HG03558 (cell line): ENCODE data around the gene NR2C2.

Experiments used
- ATAC-seq: cut with Tn5 transposase; IDR thresholded peaks from one replicate; pipeline ENCODE4 v1.9.1; 2021; ENCODE audit warnings: moderate number of reproducible peaks; ENCODE audit not compliant: unreplicated experiment; ENCODE audit errors: extremely low read depth

NR2C2 gene

DNA sequence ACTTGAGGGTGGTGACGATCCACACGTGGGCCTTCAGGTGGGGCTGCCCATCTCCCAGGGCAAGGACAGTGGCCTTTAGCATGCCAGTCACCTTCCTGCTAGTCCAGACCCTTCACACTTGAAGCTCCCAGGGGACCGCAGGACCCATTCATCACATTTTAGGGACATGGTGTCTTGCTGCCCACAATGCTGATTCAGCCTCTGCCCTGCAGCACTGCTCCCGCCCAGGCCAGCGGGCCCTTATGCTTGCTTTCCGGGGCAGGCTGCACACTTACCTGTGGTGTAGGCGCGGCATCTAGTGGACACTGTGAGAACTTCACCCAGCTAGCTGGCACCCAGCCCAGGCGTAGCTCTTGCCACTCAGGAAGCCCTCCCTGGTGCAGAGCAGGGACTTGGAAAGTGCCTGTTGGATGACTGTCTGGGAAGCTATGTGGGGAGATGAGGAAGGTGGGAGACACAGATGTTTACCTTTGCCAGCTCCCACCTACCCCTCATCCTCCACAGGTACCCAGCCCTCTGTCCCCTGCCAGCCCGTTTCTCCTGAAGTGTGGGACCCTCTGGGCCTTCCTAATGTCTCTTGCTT lies 26.3 kb upstream of the NR2C2 start:
- no peak for ATAC-seq

DNA sequence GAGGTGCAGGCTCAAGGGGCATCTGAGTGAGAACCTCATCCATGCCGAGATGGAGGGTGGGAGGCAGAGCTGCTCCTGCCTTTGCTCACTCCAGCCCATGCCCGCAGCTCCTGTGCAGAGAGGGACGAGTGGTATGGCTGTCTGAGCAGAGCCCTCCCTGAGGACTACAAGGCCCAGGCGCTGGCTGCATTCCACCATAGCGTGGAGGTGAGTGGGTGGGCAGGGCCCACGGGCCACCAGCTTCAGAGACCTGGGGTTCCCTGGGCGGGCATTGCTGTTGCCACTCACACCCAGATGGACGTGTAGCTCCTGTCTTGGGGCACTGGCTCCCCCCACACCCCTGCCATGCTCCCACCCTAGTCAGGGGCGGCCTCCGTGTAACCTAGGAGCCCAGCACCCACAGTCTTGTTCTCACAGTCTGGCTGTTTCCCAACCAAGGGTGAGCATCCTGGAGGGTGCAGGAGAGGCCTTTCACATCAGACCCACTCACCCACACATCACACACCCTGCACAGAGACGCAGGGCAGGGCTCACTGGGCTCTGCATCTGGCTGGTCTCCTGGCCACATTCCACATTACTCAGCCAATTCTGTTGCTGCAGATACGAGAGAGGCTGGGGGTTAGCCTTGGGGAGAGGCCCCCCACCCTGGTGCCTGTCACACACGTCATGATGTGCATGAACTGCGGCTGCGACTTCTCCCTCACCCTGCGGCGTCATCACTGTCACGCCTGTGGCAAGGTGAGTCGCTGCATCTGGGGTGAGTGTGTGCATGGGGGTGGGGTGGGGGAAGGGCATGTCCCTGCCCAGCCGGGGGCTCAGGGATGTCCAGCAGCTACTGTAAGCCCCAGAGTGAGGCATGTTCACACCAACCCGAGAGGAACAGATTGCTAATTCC lies 25.3 kb upstream of the NR2C2 start:
- ATAC-seq, result no peak

DNA sequence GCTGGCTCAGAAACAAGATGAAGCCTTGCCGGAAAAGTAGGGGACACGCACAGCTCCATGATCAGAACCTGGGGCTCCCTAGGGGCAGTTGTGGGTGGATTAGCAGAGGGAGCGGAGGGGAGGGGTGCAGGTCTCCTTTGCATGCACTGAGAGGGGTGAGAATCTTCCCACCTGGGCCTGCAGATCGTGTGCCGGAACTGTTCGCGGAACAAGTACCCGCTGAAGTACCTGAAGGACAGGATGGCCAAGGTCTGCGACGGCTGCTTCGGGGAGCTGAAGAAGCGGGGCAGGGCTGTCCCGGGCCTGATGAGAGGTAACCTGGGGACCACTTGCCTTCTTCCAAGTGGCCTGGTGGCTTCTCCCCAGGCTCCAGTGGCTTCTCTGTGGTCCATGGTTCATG lies 24.5 kb upstream of the NR2C2 start:
- ATAC-seq, result no peak

DNA sequence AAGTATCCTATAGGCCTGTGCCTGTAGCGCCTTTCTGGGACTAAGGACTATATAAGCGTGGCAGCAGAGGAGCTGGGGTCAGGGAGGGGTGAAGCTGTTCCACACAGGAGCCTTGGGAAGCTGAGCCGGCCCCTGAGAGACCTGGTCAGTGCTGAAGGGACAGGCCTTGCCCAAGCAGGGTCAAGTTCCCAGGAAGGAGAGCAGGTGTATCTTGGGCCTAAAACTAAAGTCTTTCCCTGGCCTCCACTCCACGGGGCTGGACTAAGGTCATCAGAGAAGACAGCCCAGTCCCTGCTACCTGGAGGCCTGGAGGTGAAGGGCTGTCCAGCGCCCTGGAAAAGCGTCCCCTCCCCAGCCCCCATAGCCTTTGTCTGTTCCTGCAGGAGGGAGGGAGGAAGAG lies 23.9 kb upstream of the NR2C2 start:
- ATAC-seq, result no peak

DNA sequence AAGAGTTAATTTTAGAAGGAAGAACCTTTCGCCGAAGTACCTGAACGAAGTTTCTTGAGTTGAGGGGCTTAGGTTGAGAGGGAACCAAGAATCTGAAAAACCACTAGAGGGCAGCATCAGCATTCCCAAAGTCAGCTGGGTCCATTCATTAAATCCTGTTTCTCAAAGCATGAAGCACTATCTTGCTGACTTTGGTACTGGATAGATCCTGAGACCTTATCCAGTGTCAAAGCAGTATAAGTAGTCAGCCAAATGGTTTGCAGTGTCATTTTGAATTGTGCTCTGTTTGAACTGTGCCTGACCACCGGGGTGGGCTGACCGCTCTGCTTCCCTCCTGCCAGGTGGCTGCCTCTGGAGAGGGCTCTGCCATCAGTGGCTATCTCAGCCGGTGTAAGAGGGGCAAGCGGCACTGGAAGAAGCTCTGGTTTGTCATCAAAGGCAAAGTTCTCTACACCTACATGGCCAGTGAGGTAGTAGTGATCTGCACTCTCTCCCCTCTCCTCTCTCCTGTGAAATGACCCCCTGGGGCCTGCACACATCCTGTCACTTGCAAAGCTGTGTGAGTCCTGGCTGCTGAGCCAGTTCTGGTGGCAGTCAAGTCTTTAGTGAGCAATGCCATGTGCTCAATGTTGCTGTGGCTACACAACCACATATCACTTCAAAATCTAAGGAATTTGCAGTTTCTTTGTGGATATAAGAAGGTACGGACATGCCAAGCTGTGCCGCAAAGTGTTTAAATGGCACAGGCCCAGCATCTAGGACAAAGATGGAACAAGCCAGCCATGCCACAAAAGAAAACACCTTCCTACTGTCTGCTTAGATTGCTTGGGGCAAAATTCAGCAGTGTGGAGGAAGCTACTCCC lies 21.4 kb upstream of the NR2C2 start:
- no peak for ATAC-seq

DNA sequence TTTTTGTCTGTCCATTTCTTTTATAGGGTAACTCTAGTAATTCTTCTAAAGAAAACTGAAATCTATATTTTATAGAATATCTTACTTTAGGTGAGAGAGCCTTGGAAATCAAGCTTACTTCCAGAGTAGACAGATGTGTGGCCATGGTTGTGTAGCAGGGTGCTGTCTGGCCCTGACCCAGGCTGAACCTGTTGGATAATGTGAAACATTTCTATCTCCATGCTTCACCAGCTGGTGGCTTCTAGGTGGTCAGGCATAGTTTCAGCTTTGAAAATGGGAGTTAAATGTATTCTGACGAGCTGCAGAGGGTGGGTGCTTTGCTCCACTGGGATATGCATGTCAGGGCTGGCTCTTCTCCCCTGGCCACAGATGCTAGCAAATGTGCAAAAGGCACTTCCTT lies 20.8 kb upstream of the NR2C2 start:
- no peak for ATAC-seq

DNA sequence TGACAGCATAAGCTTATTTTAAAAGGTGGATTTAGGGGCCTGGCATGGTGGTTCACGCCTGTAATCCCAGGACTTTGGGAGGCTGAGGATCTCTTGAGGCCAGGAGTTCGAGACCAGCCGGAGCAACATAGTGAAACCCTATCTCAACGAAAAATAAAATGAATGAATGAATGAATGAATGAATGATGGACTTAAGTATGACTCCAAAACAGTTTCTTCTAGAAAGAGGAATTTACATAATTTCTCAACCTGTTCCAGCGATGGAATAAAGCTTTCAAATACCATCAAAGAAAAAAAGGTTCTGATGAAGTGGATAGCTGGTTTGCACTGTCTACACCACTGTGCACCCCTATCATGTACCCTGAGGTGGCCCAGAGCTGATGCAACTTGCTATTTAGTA lies 20.1 kb upstream of the NR2C2 start:
- no peak for ATAC-seq

DNA sequence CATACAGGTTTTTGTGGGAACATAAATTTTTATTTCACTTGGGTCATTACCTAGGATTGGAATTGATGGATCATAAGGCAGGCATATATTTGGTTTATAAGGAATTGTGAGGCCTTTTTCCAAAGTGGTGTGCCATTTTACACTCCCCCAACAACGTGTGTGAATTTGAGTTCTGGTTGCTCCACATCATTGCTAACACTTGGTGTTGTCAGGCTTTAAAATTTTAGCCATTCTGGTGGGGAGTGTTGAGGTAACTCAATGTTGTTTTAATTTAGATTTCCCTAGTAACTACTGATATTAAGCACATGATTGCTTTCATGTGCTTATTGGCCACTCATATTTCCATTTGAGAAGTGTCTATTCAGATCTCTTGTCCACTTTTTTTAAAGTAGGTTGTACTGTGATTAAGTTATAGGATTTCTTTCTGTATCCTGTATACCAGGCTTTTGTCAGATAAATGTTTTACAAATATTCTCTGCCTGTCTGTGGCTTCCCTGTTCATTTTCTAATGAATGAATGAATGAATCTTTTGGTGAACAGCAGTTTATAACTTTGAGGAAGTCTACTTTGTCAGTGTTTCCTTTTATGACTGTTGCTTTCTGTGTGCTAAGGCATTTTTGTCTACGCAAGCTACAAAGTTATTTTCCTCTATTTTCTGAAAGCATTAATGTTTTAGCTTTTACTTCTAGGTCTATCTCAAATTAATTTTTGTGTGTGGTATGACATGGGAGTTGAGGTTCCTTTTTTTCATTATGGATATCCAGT lies 17.9 kb upstream of the NR2C2 start:
- ATAC-seq, result no peak

DNA sequence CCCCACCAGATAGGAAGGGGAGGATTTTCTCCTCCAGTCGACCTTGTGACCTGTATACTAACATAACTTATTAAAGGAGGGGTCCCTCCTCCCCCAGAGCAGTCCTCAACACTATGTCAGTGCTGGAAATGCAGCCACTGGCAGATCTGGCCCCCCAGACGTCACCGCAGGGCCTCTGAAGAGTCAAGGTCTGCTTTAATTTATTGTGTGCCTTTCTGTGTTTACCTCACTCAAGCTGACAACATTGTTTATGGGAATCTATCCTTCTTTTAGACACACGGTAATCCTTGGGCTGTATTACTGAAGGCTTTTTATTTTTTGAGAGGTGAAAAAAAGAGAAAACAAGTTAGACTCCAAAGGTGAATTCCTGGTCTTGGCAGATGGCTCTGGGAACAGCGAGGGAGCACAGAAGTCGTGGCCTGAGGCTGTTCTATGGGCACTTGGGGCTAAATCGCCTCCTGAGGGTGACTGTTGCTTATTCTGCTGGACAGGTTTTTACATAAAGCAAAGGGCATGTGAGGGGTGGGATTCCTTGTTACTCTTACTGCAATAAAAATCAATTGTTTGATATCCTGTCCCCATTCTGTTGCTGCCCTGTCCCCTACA lies 13.5 kb upstream of the NR2C2 start:
- no peak for ATAC-seq

DNA sequence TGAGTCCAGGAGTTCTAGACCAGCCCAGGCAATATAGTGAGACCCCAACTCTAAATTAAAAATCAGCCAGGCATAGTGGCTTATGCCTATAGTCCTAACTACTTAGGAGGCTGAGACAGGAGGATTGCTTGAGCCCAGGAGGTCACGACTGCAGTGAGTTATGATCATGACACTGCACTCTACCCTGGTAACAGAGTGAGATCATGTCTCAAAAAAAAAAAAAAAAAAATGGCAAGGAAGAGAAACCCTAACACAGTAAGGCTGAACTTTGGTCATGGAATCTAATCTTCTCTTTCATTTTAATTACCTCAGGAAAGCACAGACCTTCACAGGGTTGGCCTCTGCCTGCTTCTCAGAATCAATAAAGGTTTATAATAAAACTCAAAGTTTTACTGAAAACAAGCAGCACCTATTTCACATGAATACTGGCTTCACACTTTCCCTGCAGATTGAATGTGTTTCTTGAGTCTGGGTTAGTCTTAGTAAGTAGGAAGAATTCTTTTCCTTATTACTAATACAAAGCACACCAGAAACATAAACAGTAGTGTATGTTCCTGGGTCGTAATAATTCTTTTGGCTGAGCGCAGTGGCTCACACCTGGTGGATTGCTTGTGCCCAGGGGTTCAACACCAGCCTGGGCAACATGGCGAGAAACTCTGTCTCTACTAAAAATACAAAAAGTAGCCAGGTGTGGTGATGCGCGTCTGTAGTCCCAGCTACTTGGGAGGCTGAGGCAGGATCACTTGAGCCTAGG lies 11.6 kb upstream of the NR2C2 start:
- no peak for ATAC-seq

DNA sequence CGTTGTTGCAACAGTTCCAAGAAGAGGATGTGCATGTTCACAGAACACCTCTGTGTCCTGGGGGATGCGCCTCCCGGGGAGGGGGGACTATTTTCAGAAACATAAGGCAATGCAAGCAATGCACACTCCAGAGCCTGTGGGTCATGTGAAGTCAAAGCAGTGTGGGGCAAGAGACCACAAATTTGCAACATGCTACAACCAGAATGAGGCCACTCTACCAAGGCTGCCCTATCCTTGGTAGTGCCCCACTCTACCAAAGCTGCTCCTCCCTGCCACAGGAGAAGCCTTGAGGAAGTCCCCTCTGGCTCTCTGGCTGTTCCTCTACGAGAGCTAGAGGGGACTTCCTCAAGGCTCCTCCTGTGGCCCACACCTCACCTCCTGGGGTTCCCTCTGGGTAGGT lies 8.4 kb upstream of the NR2C2 start:
- ATAC-seq, result no peak

DNA sequence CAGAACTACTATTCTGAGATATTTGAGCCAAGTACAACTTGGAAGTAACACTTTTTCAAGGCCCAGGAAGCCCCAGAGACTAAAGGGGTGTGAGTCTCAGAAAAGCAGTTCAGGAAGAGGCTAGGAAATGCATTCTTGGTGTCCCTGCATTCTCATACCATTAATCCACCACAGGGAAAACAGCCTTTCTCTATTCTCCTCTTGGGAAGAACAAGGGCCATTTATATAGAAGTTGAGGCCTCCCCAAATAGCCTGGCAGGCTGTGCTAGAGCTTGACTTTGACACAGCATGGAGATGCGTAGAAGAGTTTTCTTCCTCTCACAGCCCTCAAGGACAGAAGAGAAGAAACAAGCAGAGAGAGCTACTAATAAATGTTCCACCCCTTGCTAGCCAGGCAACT lies 5.5 kb upstream of the NR2C2 start:
- no peak for ATAC-seq

DNA sequence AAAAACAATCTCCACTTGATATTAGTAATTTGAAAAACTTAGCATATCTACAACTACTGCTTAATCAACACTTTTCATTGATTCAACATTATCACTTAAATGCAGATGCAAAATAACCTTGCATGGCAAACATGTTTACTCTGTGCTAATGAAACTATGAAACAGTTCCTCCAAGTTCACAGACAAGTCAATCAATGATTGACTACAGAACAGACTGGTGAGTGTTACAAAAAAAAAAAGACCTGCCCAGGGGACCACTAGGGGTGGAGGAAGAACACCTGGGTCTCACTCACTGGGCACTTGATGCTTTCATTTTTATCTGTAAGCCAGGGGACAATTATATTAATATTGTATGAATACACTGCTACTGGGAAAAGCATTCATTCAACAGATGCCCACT lies 4.3 kb upstream of the NR2C2 start:
- ATAC-seq, result no peak

DNA sequence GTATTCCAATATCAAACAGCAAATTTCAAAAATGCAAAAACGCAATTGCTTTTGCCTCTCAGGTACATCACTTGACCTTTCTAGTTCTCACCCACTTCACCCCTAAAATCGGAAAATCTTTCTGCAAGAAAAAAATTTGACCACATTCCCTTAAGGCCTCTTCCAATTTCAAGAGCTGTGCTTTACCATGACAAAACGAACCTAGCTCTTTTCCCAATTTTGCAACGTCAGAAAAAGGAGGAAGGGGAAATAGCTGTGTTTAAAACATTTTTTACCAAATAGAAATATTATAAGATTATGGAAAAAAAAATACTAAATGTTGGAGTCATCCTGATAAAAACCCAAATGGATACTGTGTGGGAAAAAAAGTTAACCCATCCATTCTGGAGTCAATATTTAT lies 1.1 kb upstream of the NR2C2 start:
- ATAC-seq, result no peak

DNA sequence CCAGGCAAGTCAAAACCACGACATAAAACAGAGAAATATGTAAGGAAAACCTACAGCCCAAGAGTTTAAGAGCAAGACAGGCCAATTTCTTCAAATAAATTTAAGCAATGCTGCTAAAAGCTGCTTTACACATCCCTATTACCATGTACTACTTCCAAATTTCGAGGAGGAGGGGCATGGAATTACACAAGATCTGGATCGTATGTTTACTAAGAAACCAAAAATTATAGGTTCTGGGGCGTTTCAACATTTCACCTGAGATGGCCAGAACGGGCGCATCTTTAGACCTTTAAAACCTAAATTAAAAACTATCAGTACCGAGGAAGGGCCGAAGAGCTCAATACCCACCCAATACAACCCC lies 664 bp upstream of the NR2C2 start:
- no peak for ATAC-seq

DNA sequence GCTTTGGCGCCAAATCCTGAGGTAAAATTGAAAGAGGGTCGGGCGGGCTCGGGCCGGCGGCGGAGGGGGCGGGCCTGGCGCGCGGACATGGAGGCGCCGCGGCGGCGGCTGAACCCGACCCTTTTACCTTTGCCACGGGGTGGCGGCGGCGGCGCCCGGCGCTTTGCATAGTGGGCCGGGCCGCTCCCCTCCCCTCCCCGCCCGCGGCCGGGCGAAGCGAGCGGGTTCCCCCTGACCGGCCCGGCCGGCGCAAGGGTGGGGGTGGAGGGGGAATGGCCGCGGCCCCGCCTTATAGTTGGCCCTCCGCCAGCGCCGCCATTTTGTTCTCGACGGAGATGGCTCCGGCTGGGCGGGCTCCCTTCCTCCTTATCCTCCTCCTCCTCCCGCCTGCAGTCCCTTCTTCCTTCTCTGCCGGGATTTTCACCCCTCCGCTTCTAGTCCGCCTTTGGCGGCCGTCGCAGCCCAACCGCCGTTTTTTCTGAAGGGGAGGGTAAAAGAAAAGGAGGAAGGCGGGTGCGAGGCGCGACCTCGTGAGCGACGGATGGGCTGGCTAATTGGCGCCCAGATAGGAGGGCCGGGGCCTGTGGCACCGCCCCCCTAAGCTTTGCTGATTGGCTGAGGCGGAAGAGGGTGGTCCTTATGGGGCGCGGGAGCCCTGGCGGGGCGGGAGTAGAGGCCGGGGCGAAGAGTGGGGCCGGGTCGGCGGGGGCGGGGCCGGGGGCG lies 664 bp downstream of the NR2C2 start:
- ATAC-seq, result peak; percentile 65

DNA sequence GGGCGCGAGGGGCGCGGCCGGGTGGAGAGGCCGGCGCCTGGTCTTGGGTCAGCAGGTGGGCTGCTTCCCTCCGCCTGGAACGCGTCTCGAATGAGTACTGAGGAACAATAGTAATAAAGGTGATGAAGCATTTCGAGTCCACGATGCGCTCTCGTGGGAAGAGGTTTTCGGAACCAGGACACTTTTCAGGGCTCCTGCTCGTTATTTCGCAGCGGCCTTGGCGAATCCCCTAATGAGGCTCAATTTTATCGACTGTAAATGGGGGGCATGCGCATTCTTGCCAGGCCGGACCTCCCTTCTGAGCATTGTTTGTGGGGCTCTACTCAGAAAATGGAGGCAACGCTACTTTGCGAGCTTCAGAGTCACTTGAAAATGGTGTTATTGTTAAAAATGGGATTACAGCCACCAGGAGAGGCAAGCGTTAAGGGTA lies 1.2 kb downstream of the NR2C2 start:
- no peak for ATAC-seq

DNA sequence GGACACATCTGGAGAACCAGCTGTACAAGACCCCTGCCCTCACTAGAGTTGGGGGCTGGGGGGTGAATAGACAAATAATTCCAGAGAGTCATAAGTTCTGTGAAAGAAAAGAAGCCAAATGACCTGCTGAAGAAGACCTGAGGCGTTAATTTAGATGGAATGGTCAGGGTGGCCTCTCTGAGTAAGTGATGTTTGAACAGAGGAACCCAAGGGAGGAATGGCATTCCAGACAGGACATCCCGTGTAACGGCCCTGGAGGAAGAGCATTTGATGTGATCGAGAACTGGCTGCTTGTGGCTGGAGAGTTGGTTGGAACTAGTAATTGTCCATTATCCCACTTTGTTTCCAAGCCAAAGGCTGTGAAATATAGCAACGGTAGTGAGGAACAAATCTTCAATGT lies 1.7 kb downstream of the NR2C2 start:
- no peak for ATAC-seq

DNA sequence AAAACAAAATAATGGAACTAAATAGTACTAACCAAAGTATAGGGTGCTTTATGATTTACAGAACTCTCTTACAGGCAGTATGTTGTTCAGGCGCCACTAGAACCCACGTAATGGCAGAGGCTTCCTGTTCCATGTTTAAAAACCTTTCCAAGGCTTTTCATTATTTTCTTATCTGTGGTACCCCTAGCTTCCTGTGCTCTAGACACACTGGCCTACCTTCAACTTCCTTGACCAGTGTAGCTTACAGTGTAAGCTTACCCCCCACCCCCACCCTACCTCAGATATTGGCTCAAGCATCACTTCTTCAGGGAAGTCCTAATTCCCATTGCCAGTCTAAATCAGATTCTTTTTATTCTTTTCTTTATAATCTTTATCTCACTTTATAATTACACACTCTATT lies 2.9 kb downstream of the NR2C2 start:
- ATAC-seq, result no peak
